ENCODE results near the gene LLGL2.

Gene LLGL2

GRCh38 chr17:75602644-75603043 is 77.1 kb downstream of the LLGL2 start:
- TF ChIP-seq CTCF (IDR thresholded peaks at IDR 0.05; ENCODE audit: insufficient read depth, low read length) (no peak), SPI1 (IDR thresholded peaks at IDR 0.05; ENCODE audit: borderline replicate concordance, low read depth) (no peak), REST (IDR thresholded peaks at IDR 0.05; ENCODE audit: insufficient replicate concordance, low read depth) (no peak), POLR2AphosphoS5 (IDR thresholded peaks at IDR 0.05; ENCODE audit: low read depth) (no peak), GABPA (IDR thresholded peaks at IDR 0.05; ENCODE audit: low read depth) (no peak)
- H3K4me3 ChIP-seq (replicated peaks; ENCODE audit: insufficient read depth, low read length): no peak overlapping the region
- H3K27me3 ChIP-seq (ENCODE audit: insufficient read depth, poor library complexity, severe bottlenecking): no peaks in the 10 kb centered on the region
- DNase-seq (ENCODE audit: low read depth in 1 of 2, low spot score in 1 of 2): no peak
- H3K27ac ChIP-seq (replicated peaks): no peak overlapping the region

DNA sequence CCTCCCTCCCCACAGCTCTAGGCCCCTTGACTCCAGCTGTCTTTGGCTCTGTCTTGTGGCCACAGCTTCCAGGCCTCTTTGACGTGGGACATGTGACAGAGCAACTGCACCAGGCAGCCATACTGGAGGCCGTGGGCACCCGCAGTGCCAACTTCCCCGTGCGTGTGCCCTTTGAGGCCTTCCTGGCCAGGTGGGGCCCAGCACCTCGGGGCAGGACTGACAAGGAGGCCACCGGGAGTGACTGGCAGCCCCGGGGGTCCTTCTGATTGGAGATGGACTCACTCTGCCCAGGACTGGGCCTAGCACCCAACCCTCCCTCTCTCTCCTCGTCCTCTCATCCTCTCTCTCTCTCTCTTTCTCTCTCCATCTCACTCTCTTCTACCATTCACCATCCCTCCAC is 77.6 kb downstream of the LLGL2 start:
- Histone ChIP-seq H3K4me3 (replicated peaks; ENCODE audit: insufficient read depth, low read length) (no peak overlapping the region), H3K27ac (replicated peaks) (no peak overlapping the region), H3K27me3 (ENCODE audit: insufficient read depth, poor library complexity, severe bottlenecking) (no peaks in the 10 kb centered on the region)
- TF ChIP-seq SPI1 (IDR thresholded peaks at IDR 0.05; ENCODE audit: borderline replicate concordance, low read depth): no peak
- TF ChIP-seq GABPA (IDR thresholded peaks at IDR 0.05; ENCODE audit: low read depth): no peak
- TF ChIP-seq REST (IDR thresholded peaks at IDR 0.05; ENCODE audit: insufficient replicate concordance, low read depth): no peak
- TF ChIP-seq CTCF (IDR thresholded peaks at IDR 0.05; ENCODE audit: insufficient read depth, low read length): no peak
- no peak for TF ChIP-seq POLR2AphosphoS5 (IDR thresholded peaks at IDR 0.05; ENCODE audit: low read depth)
- DNase-seq (ENCODE audit: low read depth in 1 of 2, low spot score in 1 of 2): no peak

DNA sequence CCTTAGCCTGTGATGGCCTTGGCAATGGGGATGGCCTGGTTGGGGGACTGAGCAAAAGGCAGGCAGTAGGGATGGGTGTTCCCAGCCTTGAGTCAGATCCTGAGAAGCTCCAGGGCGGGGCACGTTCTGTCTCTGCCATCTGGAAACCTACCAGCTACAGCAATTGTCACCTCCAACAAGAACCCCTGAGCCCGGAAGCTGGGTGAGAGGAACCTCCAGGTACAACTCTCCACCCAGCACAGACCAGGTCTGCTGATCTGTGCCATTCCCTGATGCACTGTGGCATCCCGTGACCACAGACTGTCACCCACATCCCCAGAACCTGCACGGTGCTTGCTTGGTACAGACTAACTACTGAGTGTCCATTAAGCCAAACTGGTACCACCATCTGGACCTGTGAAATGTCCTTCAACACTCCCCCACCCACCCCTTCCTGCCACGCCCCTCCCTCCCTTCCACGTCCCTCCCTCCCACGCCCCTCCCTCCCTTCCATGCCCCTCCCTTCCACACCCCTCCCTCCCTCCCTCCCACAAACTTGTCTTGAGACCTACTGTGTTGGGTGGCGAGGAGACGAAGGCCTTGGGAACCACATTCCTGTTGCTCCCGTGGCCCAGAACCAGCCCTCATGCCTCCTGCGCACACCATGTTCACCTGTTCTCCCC is 78.7 kb downstream of the LLGL2 start:
- Histone ChIP-seq H3K27ac (replicated peaks) (no peak overlapping the region), H3K27me3 (ENCODE audit: insufficient read depth, poor library complexity, severe bottlenecking) (no peaks in the 10 kb centered on the region), H3K4me3 (replicated peaks; ENCODE audit: insufficient read depth, low read length) (no peak overlapping the region)
- TF ChIP-seq GABPA (IDR thresholded peaks at IDR 0.05; ENCODE audit: low read depth) (no peak), CTCF (IDR thresholded peaks at IDR 0.05; ENCODE audit: insufficient read depth, low read length) (no peak), SPI1 (IDR thresholded peaks at IDR 0.05; ENCODE audit: borderline replicate concordance, low read depth) (no peak), REST (IDR thresholded peaks at IDR 0.05; ENCODE audit: insufficient replicate concordance, low read depth) (no peak), POLR2AphosphoS5 (IDR thresholded peaks at IDR 0.05; ENCODE audit: low read depth) (no peak)
- DNase-seq (ENCODE audit: low read depth in 1 of 2, low spot score in 1 of 2): no peak
